Fibroblast of the aortic adventitia (primary cell): ENCODE measurements around the gene BCL11B. TPM values are rescaled to one million over a fixed set of nuclear protein-coding genes. Genes with fewer than 3 reads are reported as not detected.

Experiments used
- DNase-seq: peaks from one replicate; pipeline ENCODE4 v3.0.0-alpha.2; 2010; ENCODE audit warnings: low read depth
- H3K4me3 ChIP-seq: 2 replicates; pipeline ENCODE4 v1.5.1; 2011; ENCODE audit warnings: low read depth, mild to moderate bottlenecking, control low read depth, low read length, moderate library complexity
- total RNA-seq: library from RNA; depleted of rRNA; stranded (reverse); fragments of >200 nt; gene quantifications from 2 replicates; pipeline ENCODE4 v1.2.3, GENCODE V29; 2012; ENCODE audit warnings: low replicate concordance
- TF ChIP-seq, protein P1 (sequence below): IDR thresholded peaks from 2 replicates; pipeline ENCODE4 v1.5.1; 2011; ENCODE audit warnings: mild to moderate bottlenecking, low read length, control low read depth, inconsistent platforms; ENCODE audit not compliant: insufficient read depth

The BCL11B gene
- total RNA-seq, 1 donor: 0.09 TPM

DNA sequence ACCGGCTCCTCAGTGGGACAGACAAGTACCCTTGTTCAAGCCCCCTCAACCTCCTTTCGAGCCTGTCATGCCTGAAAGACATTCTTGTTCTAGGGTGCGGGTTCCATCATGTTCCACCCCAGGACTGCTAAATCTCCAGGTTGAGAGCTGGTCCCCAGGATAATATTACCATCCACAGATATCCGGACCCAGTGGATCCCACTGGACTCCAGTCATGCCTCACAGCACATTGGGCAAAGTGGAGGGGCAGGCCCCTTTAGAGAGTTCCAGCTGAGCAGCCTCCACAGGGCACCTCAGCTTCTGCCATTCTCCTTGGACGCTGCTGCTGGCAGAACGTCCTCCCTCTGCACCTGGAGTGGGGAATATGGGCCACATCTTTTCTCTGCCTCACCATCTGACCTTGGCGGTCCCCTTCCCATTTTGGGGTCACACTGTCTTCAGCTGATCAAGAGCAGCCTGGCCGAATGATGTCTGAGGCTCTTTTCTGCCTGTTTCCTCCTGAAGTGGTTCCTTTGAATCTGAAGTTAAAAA lies 137.4 kb downstream of the BCL11B start:
- H3K4me3 ChIP-seq: no peak overlapping the region

GRCh38 chr14:99133636-99134515 lies 138.1 kb downstream of the BCL11B start:
- DNase-seq: no peak
- no peak overlapping the region for H3K4me3 ChIP-seq
- TF ChIP-seq, protein P1, sequence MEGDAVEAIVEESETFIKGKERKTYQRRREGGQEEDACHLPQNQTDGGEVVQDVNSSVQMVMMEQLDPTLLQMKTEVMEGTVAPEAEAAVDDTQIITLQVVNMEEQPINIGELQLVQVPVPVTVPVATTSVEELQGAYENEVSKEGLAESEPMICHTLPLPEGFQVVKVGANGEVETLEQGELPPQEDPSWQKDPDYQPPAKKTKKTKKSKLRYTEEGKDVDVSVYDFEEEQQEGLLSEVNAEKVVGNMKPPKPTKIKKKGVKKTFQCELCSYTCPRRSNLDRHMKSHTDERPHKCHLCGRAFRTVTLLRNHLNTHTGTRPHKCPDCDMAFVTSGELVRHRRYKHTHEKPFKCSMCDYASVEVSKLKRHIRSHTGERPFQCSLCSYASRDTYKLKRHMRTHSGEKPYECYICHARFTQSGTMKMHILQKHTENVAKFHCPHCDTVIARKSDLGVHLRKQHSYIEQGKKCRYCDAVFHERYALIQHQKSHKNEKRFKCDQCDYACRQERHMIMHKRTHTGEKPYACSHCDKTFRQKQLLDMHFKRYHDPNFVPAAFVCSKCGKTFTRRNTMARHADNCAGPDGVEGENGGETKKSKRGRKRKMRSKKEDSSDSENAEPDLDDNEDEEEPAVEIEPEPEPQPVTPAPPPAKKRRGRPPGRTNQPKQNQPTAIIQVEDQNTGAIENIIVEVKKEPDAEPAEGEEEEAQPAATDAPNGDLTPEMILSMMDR: no peak

More for the DNA sequence above, 137.4 kb downstream of the BCL11B start:
- DNase-seq: no peak
- TF ChIP-seq, protein P1: no peak

DNA sequence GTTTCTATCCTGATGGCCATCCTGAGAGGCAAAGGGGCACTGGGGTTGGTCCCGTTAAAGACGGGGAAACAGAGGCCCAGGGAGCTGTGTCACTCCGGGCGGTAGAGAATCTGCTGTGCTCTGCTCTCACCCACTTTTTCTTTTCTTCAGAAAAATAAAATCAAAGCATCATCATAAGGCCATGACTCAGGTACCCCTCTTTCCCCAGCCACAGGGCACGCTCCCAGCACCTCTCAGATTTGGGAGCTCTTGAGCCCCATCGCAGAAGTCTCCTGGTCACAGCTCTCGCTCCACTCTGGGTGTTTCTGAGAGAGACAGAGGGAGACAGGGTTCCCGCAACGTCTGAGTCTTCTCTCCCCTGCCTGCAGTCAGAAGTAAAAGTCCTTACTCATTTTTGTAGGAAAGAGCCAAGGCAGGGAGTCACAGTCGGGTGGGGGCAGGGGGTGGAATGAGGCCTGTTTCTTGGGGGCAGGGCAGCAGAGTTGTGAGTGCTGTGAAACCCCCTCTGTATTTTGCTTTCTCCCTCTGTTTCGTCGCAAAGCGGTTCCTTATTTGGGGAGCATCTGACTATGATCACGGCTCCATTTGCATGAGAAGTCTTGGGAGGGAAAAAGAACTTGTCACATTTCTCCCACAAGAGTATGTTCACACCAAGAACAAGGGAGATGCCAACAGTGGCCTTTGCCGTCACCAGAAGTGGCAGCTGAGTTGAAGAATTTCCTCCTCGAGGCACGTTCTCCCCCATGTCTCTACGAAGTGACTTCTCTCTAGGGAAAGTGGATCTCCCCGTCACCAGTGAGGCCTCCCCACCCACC lies 139.0 kb downstream of the BCL11B start:
- no peak for DNase-seq
- no peak overlapping the region for H3K4me3 ChIP-seq
- TF ChIP-seq, protein P1: no peak

DNA sequence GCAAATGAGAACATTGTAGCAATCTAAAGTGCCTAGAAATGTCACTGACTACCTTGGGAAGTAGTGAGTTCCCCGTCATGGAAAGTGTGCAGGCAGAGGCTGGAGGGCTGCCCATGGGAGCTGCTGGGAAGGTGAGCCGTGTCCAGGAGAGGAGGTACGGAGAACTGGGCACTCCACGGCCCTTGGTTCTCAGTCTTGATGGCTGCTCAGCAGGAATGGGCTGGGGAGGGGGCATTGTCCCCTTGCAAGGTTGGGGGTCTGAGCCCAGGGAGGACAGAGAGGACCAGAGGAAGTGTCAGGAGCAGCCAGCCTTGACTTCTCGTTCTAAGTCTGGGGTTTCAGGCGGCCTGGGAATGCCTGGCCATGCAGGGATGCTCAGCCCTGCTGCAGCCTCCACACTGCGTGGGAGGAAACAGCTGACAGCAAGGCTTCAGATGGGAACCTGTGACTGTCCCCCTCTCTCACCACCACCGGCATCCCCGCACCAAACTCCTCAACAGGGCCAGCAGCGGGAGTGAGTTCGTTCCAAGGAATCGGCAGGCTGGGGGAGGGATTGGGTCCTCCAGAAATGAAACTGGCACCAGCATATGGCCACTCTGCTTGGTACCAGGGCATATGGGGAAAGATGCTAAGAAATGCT lies 140.2 kb downstream of the BCL11B start:
- H3K4me3 ChIP-seq: no peak overlapping the region
- TF ChIP-seq, protein P1: no peak
- DNase-seq: no peak

DNA sequence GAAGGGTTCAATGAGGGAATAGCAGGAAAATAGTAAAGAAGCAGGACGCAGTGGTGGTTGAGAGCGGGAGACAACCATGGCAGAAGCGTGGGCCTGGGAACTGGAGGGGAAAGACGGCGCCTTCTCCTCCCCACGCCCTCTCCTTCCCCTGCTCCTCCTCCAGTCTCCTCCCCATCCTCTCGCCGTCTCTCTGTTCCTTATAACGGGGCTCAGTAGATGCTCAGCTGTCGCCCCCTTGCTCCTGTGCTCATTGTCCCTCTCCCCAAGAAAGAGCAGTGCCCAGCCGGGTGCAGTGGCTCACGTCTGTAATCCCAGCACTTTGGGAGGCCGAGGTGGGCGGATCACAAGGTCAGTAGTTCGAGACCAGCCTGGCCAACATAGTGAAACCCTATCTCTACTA lies 142.0 kb downstream of the BCL11B start:
- no peak overlapping the region for H3K4me3 ChIP-seq
- TF ChIP-seq, protein P1: no peak
- no peak for DNase-seq

- no peak for DNase-seq
- no peak overlapping the region for H3K4me3 ChIP-seq
- TF ChIP-seq, protein P1: no peak
Observed at GRCh38 chr14:99129211-99129696, 142.7 kb downstream of the BCL11B start.
